H1 (cell line): Measurements from ENCODE around the gene COQ8B. TPM values are rescaled to one million over a fixed set of nuclear protein-coding genes. Genes with fewer than 3 reads are reported as not detected.
A peak's percentile ranks its signal among the peaks of the same experiment; 100 is the strongest.

Source experiments
- CTCF ChIA-PET: fragments of 300-600 bp; sonication (Branson Sonifier 250); formaldehyde crosslinking; loops from one replicate; lab custom pipeline; 2021; ENCODE audit not compliant: partially characterized antibody; lab: Charles Lee
- POLR2A ChIA-PET: fragments of 300-600 bp; sonication (Branson Sonifier 250); formaldehyde crosslinking; loops from one replicate; lab custom pipeline; 2021; ENCODE audit warnings: inconsistent platforms; ENCODE audit not compliant: partially characterized antibody; lab: Charles Lee
- DNase-seq, 2 experiments: peaks; one replicate each; pipeline versions ENCODE4 v3.0.0 to v3.0.0-alpha.2; 2010 to 2022; ENCODE audit warnings: low spot score in 2 of 2, low read depth in 1 of 2, mixed read lengths in 1 of 2
- FAIRE-seq: peaks from 2 replicates; lab custom pipeline; 2011; peaks lifted over from hg19 to GRCh38; lab: Jason Lieb, UNC
- H2AFZ ChIP-seq: 2 replicates; pipeline ENCODE4 v1.8.1; 2012; ENCODE audit warnings: low read length, inconsistent platforms
- H2AK5ac ChIP-seq: 2 replicates; pipeline ENCODE4 v1.6.1; 2013; ENCODE audit warnings: low read depth, low read length
- H2BK120ac ChIP-seq: replicated peaks from 2 replicates; pipeline ENCODE3; 2013; ENCODE audit warnings: low read depth, low read length, inconsistent platforms
- H2BK12ac ChIP-seq: 2 replicates; pipeline ENCODE4 v1.6.1; 2013; ENCODE audit warnings: low read depth, low read length
- H2BK15ac ChIP-seq: 2 replicates; pipeline ENCODE4 v1.6.1; 2013; ENCODE audit warnings: low read length
- H2BK20ac ChIP-seq: 2 replicates; pipeline ENCODE4 v1.6.1; 2013; ENCODE audit warnings: low read length
- H2BK5ac ChIP-seq: 2 replicates; pipeline ENCODE4 v1.6.1; 2013; ENCODE audit warnings: low read depth, low read length
- H3K14ac ChIP-seq: 2 replicates; pipeline ENCODE4 v1.6.1; 2013; ENCODE audit warnings: inconsistent platforms; ENCODE audit not compliant: insufficient read length
- H3K18ac ChIP-seq: 2 replicates; pipeline ENCODE4 v1.6.1; 2013; ENCODE audit warnings: low read length; ENCODE audit errors: extremely low read depth
- H3K23ac ChIP-seq: 2 replicates; pipeline ENCODE4 v1.6.1; 2013; ENCODE audit warnings: inconsistent platforms; ENCODE audit not compliant: insufficient read length
- H3K23me2 ChIP-seq: 2 replicates; pipeline ENCODE4 v1.6.1; 2013; ENCODE audit warnings: low read depth, low read length
- H3K27ac ChIP-seq: 2 replicates; pipeline ENCODE4 v1.6.1; 2011; ENCODE audit warnings: low read depth, low read length, inconsistent platforms
- H3K27me3 ChIP-seq, 4 experiments: replicated peaks in 1 of 4; 1 replicate in 1 of 4; 2 replicates in 3 of 4; pipeline versions ENCODE4 v1.6.1 to v1.8.1; 2011 to 2013; ENCODE audit warnings: low read length in 3 of 4, mild to moderate bottlenecking in 3 of 4, inconsistent platforms in 2 of 4, mixed read lengths in 2 of 4, moderate library complexity in 1 of 4; ENCODE audit not compliant: control insufficient read depth in 3 of 4, insufficient read depth in 3 of 4; ENCODE audit errors: extremely low read depth in 1 of 4
- H3K36me3 ChIP-seq, 4 experiments: 2 replicates each; pipeline versions ENCODE4 v1.6.1 to v1.8.1; 2011 to 2013; ENCODE audit warnings: mild to moderate bottlenecking in 4 of 4, low read length in 3 of 4, moderate library complexity in 2 of 4, control low read depth in 1 of 4, inconsistent platforms in 1 of 4; ENCODE audit not compliant: insufficient read depth in 4 of 4, control insufficient read depth in 2 of 4
- H3K4ac ChIP-seq: replicated peaks from 2 replicates; pipeline ENCODE3; 2013; ENCODE audit warnings: low read length, low read depth, mixed read lengths, inconsistent platforms; ENCODE audit not compliant: insufficient read length
- H3K4me1 ChIP-seq, 4 experiments: replicated peaks in 1 of 4; 1 replicate in 1 of 4; 2 replicates in 3 of 4; pipeline versions ENCODE4 v1.6.1 to v1.8.1; 2011 to 2013; ENCODE audit warnings: low read length in 3 of 4, inconsistent platforms in 2 of 4, mixed read lengths in 1 of 4; ENCODE audit not compliant: insufficient read depth in 4 of 4, control insufficient read depth in 3 of 4
- H3K4me2 ChIP-seq, 2 experiments: 2 replicates each; pipeline versions ENCODE4 v1.6.1 to v1.8.1; 2011 to 2013; ENCODE audit warnings: low read depth in 2 of 2, low read length in 2 of 2, control low read depth in 1 of 2, inconsistent platforms in 1 of 2, mild to moderate bottlenecking in 1 of 2; ENCODE audit not compliant: insufficient read depth in 1 of 2
- H3K4me3 ChIP-seq, 4 experiments: fragments of 200-600, 300-600 bp in 1 of 4; sonication (generic), shearing (Covaris generic), sonication (Bioruptor Twin) in 1 of 4; 2 replicates each; pipeline versions ENCODE4 v1.5.1 to v1.8.1; 2011 to 2016; ENCODE audit warnings: low read length in 4 of 4, low read depth in 3 of 4, control low read depth in 2 of 4, inconsistent platforms in 2 of 4, mild to moderate bottlenecking in 2 of 4, mixed read lengths in 1 of 4, moderate library complexity in 1 of 4; ENCODE audit not compliant: insufficient read depth in 2 of 4; ENCODE audit errors: extremely low read depth in 1 of 4
- H3K56ac ChIP-seq: replicated peaks from 2 replicates; pipeline ENCODE3; 2013; ENCODE audit warnings: low read depth, mild to moderate bottlenecking, mixed read lengths, low read length, inconsistent platforms; ENCODE audit not compliant: insufficient read length
- H3K79me1 ChIP-seq: 2 replicates; pipeline ENCODE4 v1.6.1; 2013; ENCODE audit warnings: low read depth, low read length, control low read depth
- H3K79me2 ChIP-seq, 2 experiments: 2 replicates each; pipeline versions ENCODE4 v1.6.1 to v1.8.1; 2012 to 2013; ENCODE audit warnings: low read length in 2 of 2, mild to moderate bottlenecking in 2 of 2, inconsistent platforms in 1 of 2; ENCODE audit not compliant: insufficient read depth in 2 of 2, control insufficient read depth in 1 of 2
- H3K9ac ChIP-seq, 4 experiments: replicated peaks in 1 of 4; 1 replicate in 1 of 4; 2 replicates in 3 of 4; pipeline versions ENCODE4 v1.6.1 to v1.8.1; 2011 to 2013; ENCODE audit warnings: low read depth in 3 of 4, low read length in 3 of 4, control low read depth in 2 of 4, mild to moderate bottlenecking in 2 of 4, moderate library complexity in 2 of 4, inconsistent platforms in 1 of 4; ENCODE audit errors: extremely low read depth in 1 of 4
- H3K9me3 ChIP-seq, 2 experiments: 2 replicates each; pipeline versions ENCODE4 v1.6.1 to v1.8.1; 2012 to 2013; ENCODE audit warnings: mild to moderate bottlenecking in 2 of 2, moderate library complexity in 2 of 2, control low read depth in 1 of 2, inconsistent platforms in 1 of 2, low read depth in 1 of 2, low read length in 1 of 2, mixed read lengths in 1 of 2; ENCODE audit not compliant: insufficient read depth in 2 of 2
- H4K20me1 ChIP-seq, 2 experiments: replicated peaks in 1 of 2; 2 replicates each; pipeline versions ENCODE3 to v1.8.1; 2011 to 2013; ENCODE audit warnings: inconsistent platforms in 2 of 2, low read length in 2 of 2, mild to moderate bottlenecking in 1 of 2; ENCODE audit not compliant: insufficient read depth in 2 of 2, control insufficient read depth in 1 of 2
- H4K5ac ChIP-seq: 2 replicates; pipeline ENCODE4 v1.6.1; 2013; ENCODE audit warnings: low read length, low read depth, mixed read lengths, inconsistent platforms; ENCODE audit not compliant: insufficient read length
- H4K8ac ChIP-seq: 2 replicates; pipeline ENCODE4 v1.8.0; 2013; ENCODE audit warnings: mild to moderate bottlenecking, moderate library complexity, low read length, inconsistent platforms; ENCODE audit not compliant: insufficient read depth; ENCODE audit errors: extremely low read depth
- H4K91ac ChIP-seq: replicated peaks from 2 replicates; pipeline ENCODE3; 2013; ENCODE audit warnings: low read length, mixed read lengths, inconsistent platforms; ENCODE audit not compliant: insufficient read length
- CBX8 ChIP-seq: fragments of 300-800, 300-1000 bp; sonication (generic); IDR thresholded peaks from 2 replicates; pipeline ENCODE4 v1.7.1; 2016; ENCODE audit warnings: low read depth, low read length, borderline replicate concordance
- CEBPB ChIP-seq: IDR thresholded peaks from 2 replicates; pipeline ENCODE4 v1.6.1; 2012; ENCODE audit warnings: low read depth, low read length
- WGBS, 2 experiments: shearing (Covaris generic) in 1 of 2; methylation state at CpG; one replicate each; pipeline versions ENCODE4 v1.1.6 to v1.1.7; 2013 to 2015; ENCODE audit warnings: low lambda C conversion rate in 2 of 2, mixed read lengths in 2 of 2, inconsistent platforms in 1 of 2, low coverage in 1 of 2, missing lambda C conversion rate in 1 of 2; ENCODE audit not compliant: insufficient replicate concordance in 2 of 2, insufficient coverage in 1 of 2, insufficient read length in 1 of 2; ENCODE audit errors: extremely low coverage in 1 of 2, missing lambda C conversion rate in 1 of 2; 5-methylcytosine and 5-hydroxymethylcytosine counted together
- polyA plus RNA-seq, 7 experiments: library from polyadenylated mRNA; depleted of rRNA in 3 of 7; stranded (reverse) in 5 of 7; unstranded in 2 of 7; fragments of >200 nt in 5 of 7; fragments of 200-250 nt in 2 of 7; gene quantifications; 1 replicate in 5 of 7; 2 replicates in 1 of 7; 4 replicates in 1 of 7; pipeline versions ENCODE4 v1.2.1 to v1.2.3, GENCODE V29; 2011 to 2013; ENCODE audit warnings: missing spikeins in 2 of 7, mixed read lengths in 2 of 7
- total RNA-seq: library from RNA; stranded (reverse); fragmentation: NEBNext Ultra II Directional; extraction: Animal tissue kit (Norgen Biotek cat#: 25700); gene quantifications from 2 replicates; pipeline ENCODE4 v1.2.1, GENCODE V29; 2021

The COQ8B gene
- total and polyA plus RNA-seq, 2 of the 8 experiments (the other 6 are each of a cell fraction or from before 2014, with no cell fraction given), result 41.7 to 46.1 TPM

- Histone ChIP-seq H2AFZ (no peak overlapping the region), H3K4me2 (peak overlapping the region in 1 of 2 experiments; percentile 35; a peak in 2 of 4 replicates)
These were observed 28.7 kb upstream of the COQ8B start for GRCh38 chr19:40745402-40745780.

More at GRCh38 chr19:40745402-40745780, 28.7 kb upstream of the COQ8B start:
- no peak overlapping the region for H4K5ac ChIP-seq
- no peak overlapping the region for H2BK120ac ChIP-seq
- H3K4me3 ChIP-seq, result no peak overlapping the region; a peak in 1 of 8 replicates
- no peaks in the 10 kb centered on the region; the same call in 1 of the 2 replicates for H3K79me1 ChIP-seq
- no peak overlapping the region for H3K27ac ChIP-seq
- no peak overlapping the region for H3K14ac ChIP-seq
- 89% methylated on average over 7 of the region's 7 CpGs; no CpG with 5 or more reads in 1 of the 2 experiments for WGBS, 2 experiments
- peak overlapping the region in 1 of 4 experiments; percentile 40; a peak in 1 of 7 replicates for H3K9ac ChIP-seq
- H2AK5ac ChIP-seq, result no peak overlapping the region; the same call in 1 of the 2 replicates
- peak overlapping the region; percentile 68; the same call in 1 of the 2 replicates for H2BK12ac ChIP-seq
- no peak overlapping the region; the same call in 1 of the 2 replicates for H3K18ac ChIP-seq
- ChIA-PET CTCF (interaction anchor here (1.2 to 4.7 kb wide), 9 partner anchors 10 to 74 kb away, joined by 3 to 26 read pairs (median 4); partner anchors contain the start of gene ITPKC), POLR2A (interaction anchor here (0.8 to 12.4 kb wide), 20 partner anchors 8 to 78 kb away, joined by 3 to 120 read pairs (median 5); partner anchors contain the start of genes ACTMAP, COQ8B, EGLN2 and ITPKC)
- H3K9me3 ChIP-seq, result no peaks in the 10 kb centered on the region
- DNase-seq, result no peak
- no peak overlapping the region for H3K56ac ChIP-seq
- FAIRE-seq, result no peak
- peak; percentile 74; the same call in 1 of the 2 replicates for TF ChIP-seq CEBPB
- TF ChIP-seq CBX8, result no peak
- H4K20me1 ChIP-seq, result peaks cover 0 to 4% of the 10 kb centered on the region in 2 experiments
- peaks cover 0 to 20% (median 5%) of the 10 kb centered on the region in 4 experiments; a peak in 4 of 7 replicates for H3K4me1 ChIP-seq
- H3K79me2 ChIP-seq, result peaks cover 0 to 20% of the 10 kb centered on the region in 2 experiments; a peak in 1 of 4 replicates
- no peak overlapping the region for H4K91ac ChIP-seq
- H2BK20ac ChIP-seq, result no peak overlapping the region
- H3K23me2 ChIP-seq, result peaks cover 7% of the 10 kb centered on the region
- H2BK5ac ChIP-seq, result peak overlapping the region; percentile 72; the same call in 1 of the 2 replicates
- H3K4ac ChIP-seq, result no peak overlapping the region
- H2BK15ac ChIP-seq, result 0 out of 2 replicates have a peak overlapping the region, but pooled peaks have one; percentile 77
- no peak overlapping the region; the same call in 1 of the 2 replicates for H4K8ac ChIP-seq
- H3K23ac ChIP-seq, result no peak overlapping the region
- no peaks in the 10 kb centered on the region for H3K27me3 ChIP-seq
- peaks cover 0 to 11% (median 1%) of the 10 kb centered on the region in 4 experiments; a peak in 3 of 8 replicates for H3K36me3 ChIP-seq
